ENCODE data around the gene NRXN3. TPM values are rescaled to one million over a fixed set of nuclear protein-coding genes. Genes with fewer than 3 reads are reported as not detected.
A peak's percentile ranks its signal among the peaks of the same experiment; 100 is the strongest.

NRXN3 gene
- polyA plus RNA-seq, 1 of the 3 experiments (the other 2 are of a cell fraction), result 1.6 TPM

- H3K9me2 ChIP-seq, result no peaks in the 10 kb centered on the region
- no peak for DNase-seq
- ChIA-PET CTCF (no interaction called here), POLR2A (no interaction called here)
- no peak overlapping the region for H3K9ac ChIP-seq
- H3K36me3 ChIP-seq (replicated peaks in 1 of 2; ENCODE audit: control insufficient read depth in 1 of 2, insufficient read depth in 2 of 2, low read length in 1 of 2), result no peaks in the 10 kb centered on the region
- WGBS (ENCODE audit: low lambda C conversion rate), result 50% methylated on average over 1 of the region's 1 CpG
- no peaks in the 10 kb centered on the region for H3K9me3 ChIP-seq
- no peak overlapping the region for H2AFZ ChIP-seq (ENCODE audit: low read depth)
- no peaks in the 10 kb centered on the region for H3K4me1 ChIP-seq (ENCODE audit: control insufficient read depth in 1 of 2, insufficient read depth in 2 of 2, low read depth in 1 of 2, low read length in 1 of 2)
- no peaks in the 10 kb centered on the region for H4K20me1 ChIP-seq (ENCODE audit: insufficient read depth)
- H3K4me3 ChIP-seq (ENCODE audit: low read depth in 2 of 2, low read length in 1 of 2), result peak overlapping the region in 1 of 2 experiments; percentile 29; a peak in 1 of 4 replicates
- no peaks in the 10 kb centered on the region for H3K27me3 ChIP-seq (ENCODE audit: insufficient read depth)
- no peaks in the 10 kb centered on the region for H3F3A ChIP-seq (replicated peaks; ENCODE audit: insufficient read depth)
- H3K4me2 ChIP-seq, result 0 out of 2 replicates have a peak overlapping the region, but pooled peaks have one; percentile 25
- no peaks in the 10 kb centered on the region for H3K79me2 ChIP-seq (ENCODE audit: insufficient read depth)
- TF ChIP-seq MXI1 (IDR thresholded peaks at IDR 0.05; ENCODE audit: low read depth, low read length), result no peak
- TF ChIP-seq SMC3 (IDR thresholded peaks at IDR 0.05; ENCODE audit: low read depth, low read length), result no peak
- no peak for TF ChIP-seq POLR2AphosphoS5 (IDR thresholded peaks at IDR 0.05; ENCODE audit: low read depth, low read length)
- TF ChIP-seq JUND (IDR thresholded peaks at IDR 0.05), result no peak
- no peak for TF ChIP-seq RCOR1 (IDR thresholded peaks at IDR 0.05; ENCODE audit: low read length)
- no peak for TF ChIP-seq IRF3 (IDR thresholded peaks at IDR 0.05; ENCODE audit: low read depth, low read length)
- no peak for TF ChIP-seq TAF1 (IDR thresholded peaks at IDR 0.05; ENCODE audit: borderline replicate concordance, low read depth, low read length)
- no peak for TF ChIP-seq GATA2 (CRISPR knock-in tag; IDR thresholded peaks at IDR 0.05)
- TF ChIP-seq REST (IDR thresholded peaks at IDR 0.05; ENCODE audit: low read depth, low read length), result no peak
- no peak for TF ChIP-seq CTCF (IDR thresholded peaks at IDR 0.05)
- no peak for TF ChIP-seq CHD2 (IDR thresholded peaks at IDR 0.05; ENCODE audit: low read length, partially characterized antibody)
- TF ChIP-seq USF2 (IDR thresholded peaks at IDR 0.05; ENCODE audit: borderline replicate concordance, low read depth, low read length), result no peak
- no peak for TF ChIP-seq RFX5 (IDR thresholded peaks at IDR 0.05; ENCODE audit: low read length)
- H3K27ac ChIP-seq (ENCODE audit: low read depth in 2 of 2, low read length in 1 of 2), result no peak overlapping the region
Observed at GRCh38 chr14:78763746-78764145, 593.6 kb downstream of the NRXN3 start.

Data from SK-N-SH (cell line).